Measurements from ENCODE around the gene MBNL1. TPM values are rescaled to one million over a fixed set of nuclear protein-coding genes. Genes with fewer than 3 reads are reported as not detected.

Gene MBNL1
- total and polyA plus RNA-seq, 2 of the 4 experiments (the other 2 are of a cell fraction), result 127 to 664 TPM

- H2BK15ac ChIP-seq (ENCODE audit: low read depth, low read length), result no peak overlapping the region
- no peak overlapping the region for H2BK20ac ChIP-seq (ENCODE audit: low read depth, low read length)
- no peak overlapping the region for H2BK5ac ChIP-seq (ENCODE audit: low read depth, low read length, poor library complexity, severe bottlenecking)
- ATAC-seq (ENCODE audit: low read depth), result no peak
- H3K9me1 ChIP-seq (ENCODE audit: insufficient read depth, low read length), result peaks cover 12% of the 10 kb centered on the region
- POLR2A ChIA-PET (ENCODE audit: unreplicated experiment), result no interaction called here
- H3K79me1 ChIP-seq (ENCODE audit: low read depth in 1 of 2, low read length in 2 of 2), result peaks cover 19 to 64% of the 10 kb centered on the region in 2 experiments; a peak in 3 of 4 replicates
- H3K14ac ChIP-seq (replicated peaks; ENCODE audit: low read depth, low read length), result no peak overlapping the region
- peaks cover 13% of the 10 kb centered on the region; the same call in 1 of the 2 replicates for H3K4me1 ChIP-seq (ENCODE audit: control insufficient read depth, insufficient read depth, low read length)
- TF ChIP-seq SMC3 (IDR thresholded peaks at IDR 0.05; ENCODE audit: low read depth, low read length), result no peak
- no peak for TF ChIP-seq ELK1 (IDR thresholded peaks at IDR 0.05; ENCODE audit: borderline replicate concordance, low read depth, low read length)
- TF ChIP-seq MXI1 (IDR thresholded peaks at IDR 0.05; ENCODE audit: borderline replicate concordance, low read depth, low read length), result no peak
- TF ChIP-seq POLR2A (IDR thresholded peaks at IDR 0.05; ENCODE audit: low read depth, low read length), result no peak
- no peak for TF ChIP-seq CEBPB (IDR thresholded peaks at IDR 0.05; ENCODE audit: low read depth, low read length)
- H3K9ac ChIP-seq (ENCODE audit: low read depth, low read length), result no peak overlapping the region
- H2BK120ac ChIP-seq (ENCODE audit: low read depth, low read length), result no peak overlapping the region
- BruUV-seq (replicated peaks), result no TSS peak
- dilution Hi-C loops (cut with HindIII; ENCODE audit: low sequenced_read_pairs, unreplicated experiment), result no loop called here
- no peak overlapping the region for H3K4ac ChIP-seq (ENCODE audit: low read depth, low read length)
- H3K23ac ChIP-seq (ENCODE audit: low read depth, low read length), result no peak overlapping the region
- H3K4me3 ChIP-seq (ENCODE audit: insufficient read depth, low read depth, low read length), result no peak overlapping the region
- H3K4me2 ChIP-seq (ENCODE audit: low read depth, low read length), result no peak overlapping the region
- H3K27ac ChIP-seq (ENCODE audit: insufficient read depth, low read length), result no peak overlapping the region
- no peaks in the 10 kb centered on the region for H3K9me3 ChIP-seq (ENCODE audit: control insufficient read depth, insufficient read depth, low read length)
- CTCF ChIA-PET, result interaction anchor here (0.7 kb wide), 2 partner anchors 70 to 357 kb away, joined by 3 read pairs; no protein-coding TSS in a partner anchor
- no CpG with 5 or more reads among the region's 4 CpGs for WGBS, 2 experiments (ENCODE audit: extremely low coverage in 2 of 2, insufficient read length in 1 of 2)
- no peaks in the 10 kb centered on the region for H3K27me3 ChIP-seq (ENCODE audit: control insufficient read depth, insufficient read depth, low read length)
- peaks cover 47% of the 10 kb centered on the region for H4K20me1 ChIP-seq (ENCODE audit: insufficient read depth, low read length)
- no peak overlapping the region for H4K5ac ChIP-seq (ENCODE audit: low read depth, low read length)
- no peak overlapping the region for H2AK5ac ChIP-seq (ENCODE audit: low read depth, low read length)
- H2AK9ac ChIP-seq (replicated peaks; ENCODE audit: low read depth, low read length, poor library complexity), result no peak overlapping the region
- intact Hi-C loops (cut with micrococcal nuclease), result no loop called here
- H4K91ac ChIP-seq (ENCODE audit: insufficient read depth, low read depth, low read length), result no peak overlapping the region
- H4K8ac ChIP-seq (ENCODE audit: low read depth in 2 of 2, low read length in 2 of 2), result no peak overlapping the region
- no peak overlapping the region for H3K18ac ChIP-seq (ENCODE audit: low read depth, low read length)
- DNase-seq, result no peak
- H3K56ac ChIP-seq (ENCODE audit: extremely low read depth, insufficient read depth, low read length), result no peak overlapping the region
- H2AFZ ChIP-seq (replicated peaks; ENCODE audit: low read length, poor library complexity), result no peak overlapping the region
- in situ Hi-C loops (cut with MboI; ENCODE audit: low sequenced_read_pairs), result no loop called here
- peaks cover 4% of the 10 kb centered on the region; the same call in 1 of the 2 replicates for H3K36me3 ChIP-seq (ENCODE audit: control insufficient read depth, insufficient read depth, low read length)
Measured at GRCh38 chr3:152352554-152352953, 83.8 kb downstream of the MBNL1 start.
